ENCODE measurements around the gene TMEM132E.

- TF ChIP-seq CTCF (IDR thresholded peaks at IDR 0.05) (no peak), POLR2A (IDR thresholded peaks at IDR 0.05) (no peak)
Measured at GRCh38 chr17:34578656-34579016, 746 bp upstream of the TMEM132E start.
